ENCODE measurements around the gene HPCAL1.
"Not testable (repeated sequence)": the region's sequence is repeated elsewhere in the genome, so short reads cannot be mapped to it uniquely, and the experiment has no call there.

The HPCAL1 gene

GRCh38 chr2:10442469-10443126 is 139.9 kb downstream of the HPCAL1 start:
- DNase-seq (ENCODE audit: low read depth), result not testable (repeated sequence)

- DNase-seq (ENCODE audit: low read depth), result no peak
Measured at GRCh38 chr2:10444463-10444862, 141.8 kb downstream of the HPCAL1 start.

- DNase-seq (ENCODE audit: low read depth), result no peak
Measured at GRCh38 chr2:10446631-10447030, 143.9 kb downstream of the HPCAL1 start.

GRCh38 chr2:10447300-10447894 is 144.7 kb downstream of the HPCAL1 start:
- DNase-seq (ENCODE audit: low read depth), result no peak

GRCh38 chr2:10447895-10448575 is 145.3 kb downstream of the HPCAL1 start, which contains the start of gene ODC1:
Gene ODC1, minus strand, starts transcription at chr2:10448327. Its CDS starts 3,295 bp downstream, at chr2:10445032.
- DNase-seq (ENCODE audit: low read depth), result peak; percentile 61

- DNase-seq (ENCODE audit: low read depth), result peak; percentile 54
Measured at GRCh38 chr2:10448576-10449485, 146.1 kb downstream of the HPCAL1 start.

GRCh38 chr2:10449486-10449831 is 146.8 kb downstream of the HPCAL1 start:
- no peak for DNase-seq (ENCODE audit: low read depth)

GRCh38 chr2:10449838-10450691 is 147.4 kb downstream of the HPCAL1 start:
- DNase-seq (ENCODE audit: low read depth), result no peak

GRCh38 chr2:10451819-10452218 is 149.1 kb downstream of the HPCAL1 start:
- DNase-seq (ENCODE audit: low read depth), result no peak

GRCh38 chr2:10452312-10452711 is 149.6 kb downstream of the HPCAL1 start:
- peak; percentile 80 for DNase-seq (ENCODE audit: low read depth)

GRCh38 chr2:10452956-10453904 is 150.5 kb downstream of the HPCAL1 start:
- DNase-seq (ENCODE audit: low read depth), result no peak

- no peak for DNase-seq (ENCODE audit: low read depth)
Measured at GRCh38 chr2:10453905-10454298, 151.2 kb downstream of the HPCAL1 start.

- no peak for DNase-seq (ENCODE audit: low read depth)
Measured at GRCh38 chr2:10454505-10454904, 151.8 kb downstream of the HPCAL1 start.

- not testable (repeated sequence) for DNase-seq (ENCODE audit: low read depth)
Measured at GRCh38 chr2:10457195-10457594, 154.5 kb downstream of the HPCAL1 start.

GRCh38 chr2:10457846-10458598 is 155.3 kb downstream of the HPCAL1 start:
- no peak for DNase-seq (ENCODE audit: low read depth)

GRCh38 chr2:10460366-10460796 is 157.7 kb downstream of the HPCAL1 start:
- DNase-seq (ENCODE audit: low read depth), result no peak

- no peak for DNase-seq (ENCODE audit: low read depth)
Measured at GRCh38 chr2:10462178-10463083, 159.7 kb downstream of the HPCAL1 start.

GRCh38 chr2:10465910-10466309 is 163.2 kb downstream of the HPCAL1 start:
- DNase-seq (ENCODE audit: low read depth), result no peak

Measured in HS-5 (cell line).